ENCODE data around the gene PGA3.
"Not testable (repeated sequence)": the region's sequence is repeated elsewhere in the genome, so short reads cannot be mapped to it uniquely, and the experiment has no call there.

Gene PGA3

GRCh38 chr11:61211327-61211952 lies 8.1 kb downstream of the PGA3 start:
- DNase-seq, result not testable (repeated sequence)

GRCh38 chr11:61212202-61212601 lies 8.9 kb downstream of the PGA3 start:
- not testable (repeated sequence) for DNase-seq

- not testable (repeated sequence) for DNase-seq
These were observed 10.5 kb downstream of the PGA3 start for GRCh38 chr11:61213711-61214324.

- not testable (repeated sequence) for DNase-seq
These were observed 15.0 kb downstream of the PGA3 start for GRCh38 chr11:61218306-61218705.

- DNase-seq, result not testable (repeated sequence)
These were observed 15.7 kb downstream of the PGA3 start for GRCh38 chr11:61219016-61219415.

- DNase-seq, result not testable (repeated sequence)
These were observed 18.7 kb downstream of the PGA3 start, which contains the start of gene PGA4 for GRCh38 chr11:61222047-61222446. PGA4 (plus strand) TSS chr11:61222347; CDS start chr11:61222401, 54 bp downstream.

GRCh38 chr11:61222692-61223091 lies 19.4 kb downstream of the PGA3 start:
- DNase-seq, result not testable (repeated sequence)

GRCh38 chr11:61226457-61227137 lies 23.3 kb downstream of the PGA3 start:
- DNase-seq, result not testable (repeated sequence)

- not testable (repeated sequence) for DNase-seq
These were observed 26.1 kb downstream of the PGA3 start for GRCh38 chr11:61229458-61229857.

- not testable (repeated sequence) for DNase-seq
These were observed 27.7 kb downstream of the PGA3 start for GRCh38 chr11:61231033-61231432.

- not testable (repeated sequence) for DNase-seq
These were observed 28.3 kb downstream of the PGA3 start for GRCh38 chr11:61231585-61231984.

GRCh38 chr11:61232548-61233145 lies 29.3 kb downstream of the PGA3 start:
- not testable (repeated sequence) for DNase-seq

- not testable (repeated sequence) for DNase-seq
These were observed 33.8 kb downstream of the PGA3 start for GRCh38 chr11:61237130-61237529.

- not testable (repeated sequence) for DNase-seq
These were observed 37.0 kb downstream of the PGA3 start for GRCh38 chr11:61240288-61240687.

GRCh38 chr11:61240875-61241274 lies 37.6 kb downstream of the PGA3 start, which contains the start of gene PGA5:
PGA5 (plus strand) TSS chr11:61241175; CDS start chr11:61241227, 52 bp downstream.
- not testable (repeated sequence) for DNase-seq

- DNase-seq, result not testable (repeated sequence)
These were observed 38.2 kb downstream of the PGA3 start for GRCh38 chr11:61241526-61241925.

GRCh38 chr11:61245284-61245964 lies 42.1 kb downstream of the PGA3 start:
- DNase-seq, result not testable (repeated sequence)

GRCh38 chr11:61248071-61248470 lies 44.8 kb downstream of the PGA3 start:
- not testable (repeated sequence) for DNase-seq

- DNase-seq, result not testable (repeated sequence)
These were observed 45.9 kb downstream of the PGA3 start for GRCh38 chr11:61249201-61249600.

GRCh38 chr11:61250796-61251765 lies 47.8 kb downstream of the PGA3 start:
- not testable (repeated sequence) for DNase-seq

- DNase-seq, result not testable (repeated sequence)
These were observed 49.0 kb downstream of the PGA3 start for GRCh38 chr11:61252332-61252731.
